Psoas muscle (tissue), 8 donors: ENCODE results near the gene EHMT1. TPM values are rescaled to one million over a fixed set of nuclear protein-coding genes. Genes with fewer than 3 reads are reported as not detected.

Experiments used
- ATAC-seq, 4 donors: fragments of 200-7000 bp; cut with Tn5 transposase; one replicate each; pipeline ENCODE4 v1.9.1; 2020; ENCODE audit warnings: moderate library complexity in 3 of 4, mild to moderate bottlenecking in 2 of 4
- DNase-seq, 2 donors: peaks; one replicate each; pipeline ENCODE4 v3.0.0-alpha.2; 2020
- H3K27ac ChIP-seq: fragments of 200-600 bp; one replicate; pipeline ENCODE4 v1.8.0; 2022
- H3K27me3 ChIP-seq, 3 donors: fragments of 200-600 bp in 1 of 3; one replicate each; pipeline versions ENCODE4 v1.6.1 to v1.8.0; 2013 to 2022; ENCODE audit warnings: low read length in 2 of 3, mild to moderate bottlenecking in 2 of 3, moderate library complexity in 1 of 3; ENCODE audit not compliant: insufficient read depth in 3 of 3
- H3K36me3 ChIP-seq, 2 donors: fragments of 200-600 bp in 1 of 2; one replicate each; pipeline versions ENCODE4 v1.6.1 to v1.8.0; 2013 to 2022; ENCODE audit warnings: low read depth in 1 of 2, mild to moderate bottlenecking in 1 of 2, moderate library complexity in 1 of 2; ENCODE audit not compliant: insufficient read depth in 1 of 2
- H3K4me1 ChIP-seq: fragments of 200-600 bp; one replicate; pipeline ENCODE4 v1.8.0; 2022
- H3K4me3 ChIP-seq: fragments of 200-600 bp; one replicate; pipeline ENCODE4 v1.8.0; 2022; ENCODE audit warnings: mild to moderate bottlenecking
- H3K9me3 ChIP-seq: fragments of 200-600 bp; one replicate; pipeline ENCODE4 v1.8.0; 2022
- CTCF ChIP-seq: fragments of 200-600 bp; IDR thresholded peaks from one replicate; pipeline ENCODE4 v1.8.0; 2022; ENCODE audit warnings: antibody characterized with exemption
- WGBS, 3 donors: extraction: QIAGEN DNeasy Blood & Tissue Kit; methylation state at CpG; one replicate each; pipeline versions ENCODE4 v1.1.6 to v1.1.7; 2013; 5-methylcytosine and 5-hydroxymethylcytosine counted together
- intact Hi-C, 2 donors: fragments of 100-400 bp; cut with DNase I; formaldehyde crosslinking; loops; one replicate each; pipeline versions ENCODE4 v1.11.0 to v1.14.2; 2022
- polyA plus RNA-seq, 3 donors: library from polyadenylated mRNA; stranded (reverse); fragments of 200-250 nt; gene quantifications; one replicate each; pipeline ENCODE4 v1.2.3, GENCODE V29; 2013
- total RNA-seq, 4 donors: library from RNA; stranded (reverse); fragmentation: NEBNext Ultra II Directional in 2 of 4; extraction: Animal tissue kit (Norgen Biotek cat#: 25700) in 2 of 4; gene quantifications; one replicate each; pipeline versions ENCODE4 v1.2.1 to v1.2.4, GENCODE V29; 2021 to 2023
- donor health status: healthy with polysubstance abuse.
- donor health status: DM: no; HTN: no; CAD: no; lungs with moderate emphysema.
- donor health status: Bipolar disorder and iron deficiency.
- donor health status: healthy.
- donor health status: DM: yes; HTN: yes; CAD: no.
- donor health status: DM: no; HTN: no; CAD: no.
- donor health status: DM: no; HTN: no; CAD: no.
- donor health status: DM: yes; HTN: yes; CAD: no.

Gene EHMT1
- total and polyA plus RNA-seq, 7 donors, result 29.0 to 49.6 (median 31.2) TPM

- TF ChIP-seq CTCF, result no peak
- intact Hi-C loops, result no loop called here
- 90 to 91% (median 90%) methylated on average over 28 of the region's 28 CpGs for WGBS, 3 donors
- ATAC-seq (no peak), DNase-seq (no peak)
- Histone ChIP-seq H3K4me3 (no peak overlapping the region), H3K27me3 (no peaks in the 10 kb centered on the region), H3K27ac (no peak overlapping the region), H3K9me3 (no peaks in the 10 kb centered on the region), H3K36me3 (peaks cover 0 to 51% of the 10 kb centered on the region in 2 donors), H3K4me1 (no peaks in the 10 kb centered on the region)
Measured at GRCh38 chr9:137836151-137836830, 217.5 kb downstream of the EHMT1 start.

- H3K36me3 ChIP-seq, result peaks cover 0 to 51% of the 10 kb centered on the region in 2 donors
- WGBS, 3 donors, result 67 to 70% (median 67%) methylated on average over 12 of the region's 12 CpGs
- H3K27me3 ChIP-seq, result no peaks in the 10 kb centered on the region
- intact Hi-C loops, result no loop called here
- no peak overlapping the region for H3K27ac ChIP-seq
- H3K4me1 ChIP-seq, result no peaks in the 10 kb centered on the region
- no peaks in the 10 kb centered on the region for H3K9me3 ChIP-seq
- ATAC-seq, result peak in 2 of 4 donors; percentile 8 to 19
- DNase-seq, result no peak
- TF ChIP-seq CTCF, result no peak
- H3K4me3 ChIP-seq, result no peak overlapping the region
Measured at GRCh38 chr9:137836831-137837241, 218.0 kb downstream of the EHMT1 start.

- no peak for DNase-seq
- Histone ChIP-seq H3K4me3 (no peak overlapping the region), H3K4me1 (no peaks in the 10 kb centered on the region), H3K27me3 (no peaks in the 10 kb centered on the region), H3K36me3 (peaks cover 0 to 46% of the 10 kb centered on the region in 2 donors), H3K27ac (no peak overlapping the region), H3K9me3 (no peaks in the 10 kb centered on the region)
- no peak for TF ChIP-seq CTCF
- intact Hi-C loops, result no loop called here
- ATAC-seq, result no peak
- 82 to 89% (median 86%) methylated on average over 19 to 20 of the region's 20 CpGs for WGBS, 3 donors
Measured at GRCh38 chr9:137837345-137838278, 218.8 kb downstream of the EHMT1 start.

- Histone ChIP-seq H3K4me3 (no peak overlapping the region), H3K4me1 (no peaks in the 10 kb centered on the region), H3K27me3 (no peaks in the 10 kb centered on the region), H3K9me3 (no peaks in the 10 kb centered on the region), H3K36me3 (peaks cover 0 to 36% of the 10 kb centered on the region in 2 donors), H3K27ac (no peak overlapping the region)
- DNase-seq, result no peak
- intact Hi-C loops, result no loop called here
- ATAC-seq, result no peak
- 94 to 97% (median 95%) methylated on average over 10 of the region's 10 CpGs for WGBS, 3 donors
- no peak for TF ChIP-seq CTCF
Measured at GRCh38 chr9:137838576-137838975, 219.8 kb downstream of the EHMT1 start.
